HepG2 (cell line): ENCODE measurements around the gene PBX4. TPM values are rescaled to one million over a fixed set of nuclear protein-coding genes. Genes with fewer than 3 reads are reported as not detected.

ENCODE experiments used
- ATAC-seq: fragments of 200-7000 bp; cut with Tn5 transposase; 3 replicates; pipeline ENCODE4 v1.9.1; 2020; ENCODE audit warnings: mild to moderate bottlenecking, moderate library complexity
- BruUV-seq: library from RNA; stranded (reverse); fragments of 400-500 nt; replicated peaks from 2 replicates; lab custom pipeline; 2021; lab: Mats Ljungman, UMichigan
- CTCF ChIA-PET: fragments of 300-600 bp; formaldehyde crosslinking; extraction: SDS; loops from one replicate; lab custom pipeline; 2021; ENCODE audit warnings: low total read pairs, inconsistent platforms, low intra/inter-chr PET ratio; lab: Yijun Ruan, JAX
- POLR2A ChIA-PET: fragments of 350-600 bp; sonication (Branson Sonifier 250); formaldehyde crosslinking; loops from one replicate; lab custom pipeline; 2020; ENCODE audit warnings: antibody characterized with exemption, inconsistent platforms; lab: Yijun Ruan, JAX
- DNase-seq: peaks from one replicate; pipeline ENCODE4 v3.0.0-alpha.2; 2015; ENCODE audit warnings: low spot score
- FAIRE-seq: peaks from 3 replicates; lab custom pipeline; 2011; peaks lifted over from hg19 to GRCh38; lab: Jason Lieb, UNC
- H2AFZ ChIP-seq: one replicate; pipeline ENCODE4 v1.6.1; 2011; ENCODE audit warnings: low read length, inconsistent platforms
- H3K27ac ChIP-seq: fragments of 300-600 bp; 3 replicates; pipeline ENCODE4 v1.8.0; 2011; ENCODE audit warnings: mixed run types, mild to moderate bottlenecking, mixed read lengths, low read length, inconsistent platforms; ENCODE audit not compliant: insufficient read depth; ENCODE audit errors: extremely low read length
- H3K27me3 ChIP-seq, 2 experiments: fragments of 200-600 bp in 1 of 2; 2 replicates in 1 of 2; 3 replicates in 1 of 2; pipeline versions ENCODE4 v1.6.0 to v1.8.0; 2011; ENCODE audit warnings: low read length in 2 of 2, mild to moderate bottlenecking in 2 of 2, moderate library complexity in 2 of 2, inconsistent platforms in 1 of 2; ENCODE audit not compliant: insufficient read depth in 2 of 2, control insufficient read depth in 1 of 2
- H3K36me3 ChIP-seq, 2 experiments: fragments of 200-600 bp in 1 of 2; replicated peaks in 1 of 2; 2 replicates in 1 of 2; 3 replicates in 1 of 2; pipeline versions ENCODE4 v1.5.1 to v1.8.0; 2011; ENCODE audit warnings: low read length in 2 of 2, inconsistent platforms in 1 of 2; ENCODE audit not compliant: insufficient read depth in 2 of 2, control insufficient read depth in 1 of 2
- H3K4me1 ChIP-seq: 2 replicates; pipeline ENCODE4 v1.5.1; 2012; ENCODE audit warnings: low read length, inconsistent platforms; ENCODE audit not compliant: insufficient read depth
- H3K4me2 ChIP-seq: 2 replicates; pipeline ENCODE4 v1.6.0; 2011; ENCODE audit warnings: low read depth, low read length, inconsistent platforms
- H3K4me3 ChIP-seq, 3 experiments: fragments of 200-600 bp in 1 of 3; sonication (generic), shearing (Covaris generic) in 1 of 3; replicated peaks in 1 of 3; 2 replicates each; pipeline ENCODE4 v1.5.1; 2011 to 2016; ENCODE audit warnings: low read length in 3 of 3, inconsistent platforms in 2 of 3, low read depth in 2 of 3, mild to moderate bottlenecking in 2 of 3, control low read depth in 1 of 3, mixed read lengths in 1 of 3; ENCODE audit not compliant: insufficient read depth in 1 of 3
- H3K79me2 ChIP-seq: one replicate; pipeline ENCODE4 v1.6.1; 2011; ENCODE audit warnings: low read length, inconsistent platforms; ENCODE audit not compliant: insufficient read depth
- H3K9ac ChIP-seq: 2 replicates; pipeline ENCODE4 v1.6.0; 2011; ENCODE audit warnings: mild to moderate bottlenecking, low read depth, low read length, inconsistent platforms; ENCODE audit not compliant: insufficient read depth
- H3K9me3 ChIP-seq: 2 replicates; pipeline ENCODE4 v1.5.1; 2012; ENCODE audit warnings: mild to moderate bottlenecking, low read length
- H4K20me1 ChIP-seq: 2 replicates; pipeline ENCODE4 v1.6.0; 2011; ENCODE audit warnings: inconsistent platforms, mild to moderate bottlenecking, low read length, moderate library complexity; ENCODE audit not compliant: insufficient read depth
- E2F2 ChIP-seq: sonication (generic); formaldehyde crosslinking; IDR thresholded peaks from 2 replicates; pipeline ENCODE4 v1.4.0; 2020; ENCODE audit warnings: missing genetic modification reagents, borderline replicate concordance
- HDAC2 ChIP-seq: sonication (generic); formaldehyde crosslinking; IDR thresholded peaks from 2 replicates; pipeline ENCODE4 v1.4.0; 2020; ENCODE audit warnings: missing genetic modification reagents
- KLF16 ChIP-seq, 2 experiments: sonication (generic) in 1 of 2; formaldehyde crosslinking in 1 of 2; IDR thresholded peaks; 2 replicates each; pipeline versions ENCODE4 v1.6.1 to v1.8.0; 2016 to 2023; ENCODE audit warnings: missing genetic modification reagents in 2 of 2, missing compliant biosample characterization in 1 of 2
- NFYB ChIP-seq: sonication (generic); formaldehyde crosslinking; IDR thresholded peaks from 2 replicates; pipeline ENCODE4 v1.4.0; 2020; ENCODE audit warnings: missing genetic modification reagents
- PRDM10 ChIP-seq: sonication (generic); formaldehyde crosslinking; IDR thresholded peaks from 2 replicates; pipeline ENCODE4 v1.4.0; 2020; ENCODE audit warnings: low read depth, missing genetic modification reagents
- TBP ChIP-seq: sonication (generic); formaldehyde crosslinking; IDR thresholded peaks from 2 replicates; pipeline ENCODE4 v1.5.0; 2020; ENCODE audit warnings: missing genetic modification reagents
- YEATS4 ChIP-seq: sonication (generic); formaldehyde crosslinking; IDR thresholded peaks from 2 replicates; pipeline ENCODE4 v1.4.0; 2020; ENCODE audit warnings: missing genetic modification reagents, borderline replicate concordance
- ZBTB21 ChIP-seq: sonication (generic); formaldehyde crosslinking; IDR thresholded peaks from 2 replicates; pipeline ENCODE4 v1.4.0; 2020; ENCODE audit warnings: missing genetic modification reagents
- ZNF567 ChIP-seq: sonication (generic); formaldehyde crosslinking; IDR thresholded peaks from 2 replicates; pipeline ENCODE4 v1.8.1; 2023; ENCODE audit warnings: mild to moderate bottlenecking, missing genetic modification reagents, borderline replicate concordance
- ZNF780A ChIP-seq: sonication (generic); formaldehyde crosslinking; IDR thresholded peaks from 2 replicates; pipeline ENCODE4 v1.8.0; 2022; ENCODE audit warnings: mild to moderate bottlenecking, missing genetic modification reagents, moderate library complexity
- WGBS: methylation state at CpG from one replicate; pipeline ENCODE4 v1.1.6; 2017; ENCODE audit warnings: low lambda C conversion rate; 5-methylcytosine and 5-hydroxymethylcytosine counted together
- in situ Hi-C: cut with HindIII; loops from 2 replicates; pipeline ENCODE4 v1.10.0; 2017; ENCODE audit warnings: low pct_unique_long_range_greater_than_20kb; ENCODE audit not compliant: extremely low pct_ligation_motif_present
- intact Hi-C: fragments of 100-400 bp; cut with micrococcal nuclease; formaldehyde crosslinking; loops from one replicate; pipeline ENCODE4 v1.10.0; 2022; ENCODE audit not compliant: unreplicated experiment
- polyA plus RNA-seq, 8 experiments: library from polyadenylated mRNA; depleted of rRNA in 3 of 8; stranded (reverse) in 7 of 8; unstranded in 1 of 8; fragments of >200 nt; fragmentation: Illumina TruSeq in 4 of 8; extraction: Trizol in 4 of 8; gene quantifications; 2 replicates each; pipeline versions ENCODE4 v1.2.1 to v1.2.3, GENCODE V29; 2011 to 2016; ENCODE audit warnings: low read depth in 4 of 8, missing spikeins in 1 of 8, mixed read lengths in 1 of 8; ENCODE audit not compliant: insufficient read depth in 1 of 8
- total RNA-seq, 5 experiments: library from RNA; depleted of rRNA; stranded (reverse); fragments of >200 nt; fragmentation: Illumina TruSeq; extraction: Trizol; gene quantifications; 2 replicates each; pipeline ENCODE4 v1.2.3, GENCODE V29; 2016; ENCODE audit warnings: low read depth in 1 of 5
- TF ChIP-seq, protein P1 (sequence below): sonication (generic); IDR thresholded peaks from 2 replicates; pipeline ENCODE4 v1.6.1; 2016; ENCODE audit warnings: low read depth, borderline replicate concordance
- TF ChIP-seq, protein P2 (sequence below): sonication (generic); formaldehyde crosslinking; IDR thresholded peaks from 2 replicates; pipeline ENCODE4; 2020; ENCODE audit warnings: missing genetic modification reagents, mild to moderate bottlenecking, borderline replicate concordance

PBX4 gene
- total and polyA plus RNA-seq, 2 of the 13 experiments (the other 11 are each of a cell fraction or from before 2014, with no cell fraction given) = not detected

DNA sequence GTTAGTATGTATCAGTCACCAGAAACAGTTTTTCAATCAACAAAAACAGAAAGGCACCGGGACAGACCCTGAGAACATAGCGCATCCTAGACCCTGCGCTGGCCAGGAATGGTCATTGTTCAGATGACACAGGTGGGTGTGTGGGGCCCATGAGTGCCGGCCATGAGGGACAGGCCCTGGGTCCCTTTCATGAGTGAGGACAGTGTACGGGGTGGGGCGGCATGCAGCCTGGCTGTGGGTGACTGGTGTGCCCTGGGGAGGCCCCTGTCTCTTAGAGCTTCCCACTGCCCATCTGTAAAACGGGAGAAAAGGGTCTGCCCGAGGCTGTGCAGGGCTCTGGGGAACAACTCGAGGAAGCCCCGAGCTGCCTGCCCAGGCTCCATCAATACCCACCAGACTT, 25.8 kb downstream of the PBX4 start (continued):
- no peak for TF ChIP-seq ZNF780A (CRISPR knock-in tag)
- TF ChIP-seq, all 625 proteins: peak for 0

DNA sequence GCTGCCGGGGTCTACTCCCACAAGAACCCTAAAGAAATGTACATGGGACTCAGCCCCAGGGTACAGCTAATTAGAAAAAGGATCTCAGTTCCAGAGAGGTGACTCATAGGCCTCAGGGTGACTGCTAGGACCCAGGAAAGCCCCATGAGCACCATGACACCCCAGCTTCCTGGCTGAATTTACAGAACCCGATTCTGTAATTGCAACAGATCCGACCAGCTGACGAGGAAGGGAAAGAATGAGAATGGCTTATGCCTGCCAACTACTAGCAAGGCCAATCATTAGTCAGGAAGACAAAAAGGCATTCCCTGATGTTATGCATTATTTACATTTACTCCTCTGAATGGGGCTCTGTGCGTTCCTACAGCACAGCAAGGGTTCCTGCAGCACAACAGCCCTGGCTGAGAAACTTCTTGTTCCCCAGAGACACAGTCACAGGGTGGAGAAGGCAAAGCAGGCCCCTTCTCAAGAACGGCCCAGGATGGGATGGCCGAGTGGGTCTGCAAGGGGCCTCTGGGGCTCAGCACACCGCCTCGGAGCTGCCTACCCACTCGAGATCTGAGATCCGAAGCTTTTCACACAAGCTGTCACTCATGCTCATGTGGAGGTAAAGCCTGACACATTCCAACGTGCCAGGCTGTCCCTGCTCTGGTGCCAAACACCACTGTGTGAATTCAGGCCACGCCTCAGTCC, 27.2 kb downstream of the PBX4 start:
- no peaks in the 10 kb centered on the region for H4K20me1 ChIP-seq
- no TSS peak for BruUV-seq
- POLR2A ChIA-PET = no interaction called here
- no peaks in the 10 kb centered on the region for H3K4me1 ChIP-seq
- WGBS = 3% methylated on average over 7 of the region's 13 CpGs
- no peaks in the 10 kb centered on the region for H3K79me2 ChIP-seq
- H3K9me3 ChIP-seq = no peaks in the 10 kb centered on the region
- H3K4me2 ChIP-seq = peak overlapping the region; percentile 1; the same call in 1 of the 2 replicates
- intact Hi-C loops (no loop called here), in situ Hi-C loops (no loop called here)
- no peak for FAIRE-seq
- peaks cover 0 to 7% of the 10 kb centered on the region in 2 experiments; a peak in 3 of 5 replicates for H3K27me3 ChIP-seq
- H2AFZ ChIP-seq = no peak overlapping the region
- ATAC-seq = no peak; the same call in 2 of the 3 replicates
- CTCF ChIA-PET = no interaction called here
- H3K9ac ChIP-seq = no peak overlapping the region
- H3K36me3 ChIP-seq = no peaks in the 10 kb centered on the region
- H3K4me3 ChIP-seq = no peak overlapping the region
- DNase-seq = peak; percentile 23
- no peak overlapping the region for H3K27ac ChIP-seq
- no peak for TF ChIP-seq E2F2 (CRISPR knock-in tag)
- TF ChIP-seq YEATS4 = no peak
- TF ChIP-seq PRDM10 = no peak
- TF ChIP-seq HDAC2 (CRISPR knock-in tag) = no peak
- no peak for TF ChIP-seq ZBTB21 (CRISPR knock-in tag)
- TF ChIP-seq, protein P1, sequence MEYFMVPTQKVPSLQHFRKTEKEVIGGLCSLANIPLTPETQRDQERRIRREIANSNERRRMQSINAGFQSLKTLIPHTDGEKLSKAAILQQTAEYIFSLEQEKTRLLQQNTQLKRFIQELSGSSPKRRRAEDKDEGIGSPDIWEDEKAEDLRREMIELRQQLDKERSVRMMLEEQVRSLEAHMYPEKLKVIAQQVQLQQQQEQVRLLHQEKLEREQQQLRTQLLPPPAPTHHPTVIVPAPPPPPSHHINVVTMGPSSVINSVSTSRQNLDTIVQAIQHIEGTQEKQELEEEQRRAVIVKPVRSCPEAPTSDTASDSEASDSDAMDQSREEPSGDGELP = peak; percentile 43; the same call in 1 of the 2 replicates
- no peak for TF ChIP-seq TBP (CRISPR knock-in tag)
- TF ChIP-seq, protein P2, sequence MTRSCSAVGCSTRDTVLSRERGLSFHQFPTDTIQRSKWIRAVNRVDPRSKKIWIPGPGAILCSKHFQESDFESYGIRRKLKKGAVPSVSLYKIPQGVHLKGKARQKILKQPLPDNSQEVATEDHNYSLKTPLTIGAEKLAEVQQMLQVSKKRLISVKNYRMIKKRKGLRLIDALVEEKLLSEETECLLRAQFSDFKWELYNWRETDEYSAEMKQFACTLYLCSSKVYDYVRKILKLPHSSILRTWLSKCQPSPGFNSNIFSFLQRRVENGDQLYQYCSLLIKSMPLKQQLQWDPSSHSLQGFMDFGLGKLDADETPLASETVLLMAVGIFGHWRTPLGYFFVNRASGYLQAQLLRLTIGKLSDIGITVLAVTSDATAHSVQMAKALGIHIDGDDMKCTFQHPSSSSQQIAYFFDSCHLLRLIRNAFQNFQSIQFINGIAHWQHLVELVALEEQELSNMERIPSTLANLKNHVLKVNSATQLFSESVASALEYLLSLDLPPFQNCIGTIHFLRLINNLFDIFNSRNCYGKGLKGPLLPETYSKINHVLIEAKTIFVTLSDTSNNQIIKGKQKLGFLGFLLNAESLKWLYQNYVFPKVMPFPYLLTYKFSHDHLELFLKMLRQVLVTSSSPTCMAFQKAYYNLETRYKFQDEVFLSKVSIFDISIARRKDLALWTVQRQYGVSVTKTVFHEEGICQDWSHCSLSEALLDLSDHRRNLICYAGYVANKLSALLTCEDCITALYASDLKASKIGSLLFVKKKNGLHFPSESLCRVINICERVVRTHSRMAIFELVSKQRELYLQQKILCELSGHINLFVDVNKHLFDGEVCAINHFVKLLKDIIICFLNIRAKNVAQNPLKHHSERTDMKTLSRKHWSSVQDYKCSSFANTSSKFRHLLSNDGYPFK (CRISPR knock-in tag) = no peak
- no peak for TF ChIP-seq ZNF567 (CRISPR knock-in tag)
- no peak for TF ChIP-seq NFYB (CRISPR knock-in tag)
- TF ChIP-seq KLF16 (CRISPR knock-in tag; IDR thresholded peaks at IDR 0.05) = no peak
